Epithelial cell of proximal tubule (primary cell): ENCODE results near the gene CRTAP. TPM values are rescaled to one million over a fixed set of nuclear protein-coding genes. Genes with fewer than 3 reads are reported as not detected.
A peak's percentile ranks its signal among the peaks of the same experiment; 100 is the strongest.
"Not testable (repeated sequence)": the region's sequence is repeated elsewhere in the genome, so short reads cannot be mapped to it uniquely, and the experiment has no call there.

Experiments
- DNase-seq: peaks from one replicate; pipeline ENCODE4 v3.0.0-alpha.2; 2011; ENCODE audit warnings: low read depth
- H3K4me3 ChIP-seq: 2 replicates; pipeline ENCODE4 v1.5.1; 2011; ENCODE audit warnings: low read depth, mild to moderate bottlenecking, low read length
- CTCF ChIP-seq: conservative IDR thresholded peaks from 2 replicates; pipeline ENCODE4 v1.5.1; 2012; ENCODE audit warnings: low read depth, mild to moderate bottlenecking, low read length
- total RNA-seq: library from RNA; depleted of rRNA; stranded (reverse); fragments of >200 nt; gene quantifications from 2 replicates; pipeline ENCODE4 v1.2.3, GENCODE V29; 2015

Gene CRTAP
- total RNA-seq, result 180 and 193 TPM in 2 replicates

DNA sequence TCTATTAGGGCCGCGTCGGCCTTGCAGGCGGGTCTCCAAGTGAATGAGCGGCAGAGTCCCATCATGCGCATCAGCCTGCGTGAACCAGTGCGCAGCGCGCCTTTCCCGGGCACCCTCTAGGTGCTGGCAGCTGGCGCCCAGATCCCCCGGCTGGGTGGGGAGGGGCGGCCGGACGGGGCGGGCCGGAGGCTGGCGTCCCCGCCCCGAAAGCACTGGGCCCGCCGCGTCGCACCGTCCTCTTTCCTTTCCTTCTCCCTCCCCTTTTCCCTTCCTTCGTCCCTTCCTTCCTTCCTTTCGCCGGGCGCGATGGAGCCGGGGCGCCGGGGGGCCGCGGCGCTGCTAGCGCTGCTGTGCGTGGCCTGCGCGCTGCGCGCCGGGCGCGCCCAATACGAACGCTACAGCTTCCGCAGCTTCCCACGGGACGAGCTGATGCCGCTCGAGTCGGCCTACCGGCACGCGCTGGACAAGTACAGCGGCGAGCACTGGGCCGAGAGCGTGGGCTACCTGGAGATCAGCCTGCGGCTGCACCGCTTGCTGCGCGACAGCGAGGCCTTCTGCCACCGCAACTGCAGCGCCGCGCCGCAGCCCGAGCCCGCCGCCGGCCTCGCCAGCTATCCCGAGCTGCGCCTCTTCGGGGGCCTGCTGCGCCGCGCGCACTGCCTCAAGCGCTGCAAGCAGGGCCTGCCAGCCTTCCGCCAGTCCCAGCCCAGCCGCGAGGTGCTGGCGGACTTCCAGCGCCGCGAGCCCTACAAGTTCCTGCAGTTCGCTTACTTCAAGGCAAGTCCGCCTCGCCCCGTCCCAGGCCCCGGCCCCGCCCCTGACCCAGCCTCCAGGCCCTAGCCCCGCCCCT, at the start of gene CRTAP:
CRTAP (plus strand) TSS at position 243 of the 850 bp plus-strand sequence; CDS start at position 307, 64 bp downstream.
- peak; percentile 43 for DNase-seq
- no peak for TF ChIP-seq CTCF
- H3K4me3 ChIP-seq, result peak within 1 kb of the TSS; percentile 68

GRCh38 chr3:33064929-33065328, 48.9 kb upstream of the CRTAP start:
- TF ChIP-seq CTCF, result peak; percentile 19
- no peak for DNase-seq
- H3K4me3 ChIP-seq, result no peak overlapping the region

GRCh38 chr3:33067484-33067883, 46.3 kb upstream of the CRTAP start:
- no peak for DNase-seq
- no peak for TF ChIP-seq CTCF
- H3K4me3 ChIP-seq, result no peak overlapping the region

GRCh38 chr3:33069862-33070261, 44.0 kb upstream of the CRTAP start:
- not testable (repeated sequence) for DNase-seq, H3K4me3 ChIP-seq

DNA sequence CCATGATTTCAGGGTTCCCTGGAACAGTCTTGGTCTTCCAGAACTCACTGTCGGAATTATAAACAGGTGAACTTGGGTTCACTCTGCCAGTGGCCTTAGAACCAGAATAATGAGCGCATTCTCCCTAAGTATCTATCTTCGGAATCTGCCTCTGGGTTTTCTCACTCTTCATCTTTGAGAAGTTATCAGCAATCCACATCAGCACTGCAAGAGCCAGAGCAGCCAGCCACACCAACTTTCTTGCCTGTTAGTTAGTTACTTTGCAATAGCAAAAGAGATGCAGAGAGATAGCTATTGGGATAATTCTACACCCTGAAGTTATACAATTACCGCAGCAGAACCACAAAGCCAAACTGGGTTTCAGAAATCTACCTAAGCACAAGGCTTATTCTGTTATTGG, 42.6 kb upstream of the CRTAP start:
- no peak overlapping the region for H3K4me3 ChIP-seq
- DNase-seq, result no peak
- TF ChIP-seq CTCF, result no peak

DNA sequence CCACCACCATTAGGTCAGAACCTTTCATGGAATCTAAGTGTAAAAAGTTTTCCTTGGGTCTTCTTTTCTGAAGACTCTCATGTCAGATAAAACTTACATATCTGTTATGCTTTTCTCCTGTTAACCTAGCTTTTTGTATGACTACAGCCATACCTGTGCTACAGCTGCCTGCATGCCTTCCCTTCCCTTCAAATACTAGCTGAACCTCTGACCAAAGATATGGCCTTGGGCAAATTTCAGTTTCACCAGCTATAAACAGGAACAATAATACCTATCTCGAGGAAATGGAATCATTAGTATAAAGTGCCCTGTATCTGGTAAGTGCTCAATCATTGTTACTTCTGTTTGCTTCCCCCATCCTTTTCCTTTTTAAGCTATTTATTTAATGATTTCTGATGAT, 41.9 kb upstream of the CRTAP start:
- no peak for DNase-seq
- no peak overlapping the region for H3K4me3 ChIP-seq
- no peak for TF ChIP-seq CTCF

GRCh38 chr3:33074217-33075067, 39.4 kb upstream of the CRTAP start:
- TF ChIP-seq CTCF, result peak; percentile 99
- no peak overlapping the region for H3K4me3 ChIP-seq
- DNase-seq, result no peak
